HCT116 (cell line): Measurements from ENCODE around the gene ERAL1. TPM values are rescaled to one million over a fixed set of nuclear protein-coding genes. Genes with fewer than 3 reads are reported as not detected.

Source experiments
- ATAC-seq: fragments of 200-7000 bp; cut with Tn5 transposase; 2 replicates; pipeline ENCODE4 v1.9.1; 2020; ENCODE audit warnings: mild to moderate bottlenecking, moderate library complexity
- BruUV-seq: library from RNA; stranded (reverse); fragments of 400-500 nt; replicated peaks from 2 replicates; lab custom pipeline; 2021; lab: Mats Ljungman, UMichigan
- CTCF ChIA-PET: fragments of 300-600 bp; sonication (Branson Sonifier 250); formaldehyde crosslinking; loops from one replicate; lab custom pipeline; 2021; ENCODE audit warnings: antibody characterized with exemption; lab: Charles Lee
- POLR2A ChIA-PET: fragments of 300-600, 350-600 bp; sonication (Branson Sonifier 250); formaldehyde crosslinking; loops from one replicate; lab custom pipeline; 2021; ENCODE audit warnings: antibody characterized with exemption; lab: Charles Lee
- RAD21 ChIA-PET, 2 experiments: fragments of 300-600 bp; sonication (Branson Sonifier 250); formaldehyde crosslinking; loops; one replicate each; lab custom pipeline; 2023; ENCODE audit warnings: low total read pairs in 2 of 2; ENCODE audit not compliant: uncharacterized antibody in 2 of 2, unreplicated experiment in 2 of 2, low non-redundant PET in 1 of 2; lab: Charles Lee
- DNase-seq: peaks from one replicate; pipeline ENCODE4 v3.0.0-alpha.2; 2010; ENCODE audit warnings: low read depth, low spot score
- H2AFZ ChIP-seq: fragments of 200-600 bp; shearing (Covaris generic), sonication (generic); 2 replicates; pipeline ENCODE4 v1.6.1; 2017; ENCODE audit warnings: low read depth, mixed run types, mixed read lengths, antibody characterized with exemption, low read length; ENCODE audit not compliant: poor library complexity, severe bottlenecking
- H3K27ac ChIP-seq: 2 replicates; pipeline ENCODE4 v1.5.1; 2012; ENCODE audit warnings: low read depth, low read length
- H3K27me3 ChIP-seq: fragments of 200-600 bp; sonication (generic); 2 replicates; pipeline ENCODE4 v1.6.1; 2016; ENCODE audit warnings: mixed run types, low read length, mixed read lengths; ENCODE audit not compliant: insufficient read depth
- H3K36me3 ChIP-seq, 2 experiments: fragments of 200-500 bp in 1 of 2; fragments of 200-600 bp in 1 of 2; sonication (Bioruptor generic) in 1 of 2; sonication (generic) in 1 of 2; 2 replicates each; pipeline versions ENCODE4 v1.5.1 to v1.6.1; 2014 to 2016; ENCODE audit warnings: low read length in 2 of 2, inconsistent platforms in 1 of 2, mixed read lengths in 1 of 2, mixed run types in 1 of 2; ENCODE audit not compliant: insufficient read depth in 2 of 2, control insufficient read depth in 1 of 2
- H3K4me1 ChIP-seq, 2 experiments: fragments of 200-600 bp in 1 of 2; sonication (generic) in 1 of 2; 2 replicates each; pipeline versions ENCODE4 v1.5.1 to v1.6.1; 2012 to 2017; ENCODE audit warnings: low read length in 2 of 2, inconsistent platforms in 1 of 2, mild to moderate bottlenecking in 1 of 2, mixed read lengths in 1 of 2, mixed run types in 1 of 2, moderate library complexity in 1 of 2; ENCODE audit not compliant: insufficient read depth in 2 of 2, control insufficient read depth in 1 of 2
- H3K4me2 ChIP-seq: fragments of 200-600 bp; sonication (generic); 2 replicates; pipeline ENCODE4 v1.6.1; 2017; ENCODE audit warnings: mixed run types, low read length, mixed read lengths
- H3K4me3 ChIP-seq, 2 experiments: fragments of 200-600 bp in 1 of 2; sonication (generic) in 1 of 2; replicated peaks in 1 of 2; 2 replicates each; pipeline ENCODE4 v1.5.1; 2011 to 2016; ENCODE audit warnings: low read length in 2 of 2, control low read depth in 1 of 2, low read depth in 1 of 2, mild to moderate bottlenecking in 1 of 2, mixed read lengths in 1 of 2, mixed run types in 1 of 2
- H3K79me2 ChIP-seq: fragments of 200-600 bp; sonication (generic); 2 replicates; pipeline ENCODE4 v1.6.1; 2017; ENCODE audit warnings: mild to moderate bottlenecking, mixed run types, low read length, moderate library complexity, mixed read lengths; ENCODE audit not compliant: insufficient read depth
- H3K9ac ChIP-seq: fragments of 200-600 bp; sonication (generic); 2 replicates; pipeline ENCODE4 v1.6.1; 2016; ENCODE audit warnings: low read length, mixed read lengths
- H3K9me2 ChIP-seq: fragments of 200-600 bp; sonication (generic), shearing (Covaris generic); 2 replicates; pipeline ENCODE4 v1.6.1; 2017; ENCODE audit warnings: mixed run types, mild to moderate bottlenecking, moderate library complexity; ENCODE audit not compliant: insufficient read depth
- H3K9me3 ChIP-seq, 2 experiments: fragments of 200-500 bp in 1 of 2; fragments of 200-600 bp in 1 of 2; sonication (Bioruptor generic) in 1 of 2; sonication (generic) in 1 of 2; 2 replicates each; pipeline ENCODE4 v1.6.1; 2014 to 2017; ENCODE audit warnings: low read length in 2 of 2, mixed read lengths in 2 of 2, inconsistent platforms in 1 of 2, low read depth in 1 of 2, mild to moderate bottlenecking in 1 of 2, mixed run types in 1 of 2, moderate library complexity in 1 of 2; ENCODE audit not compliant: control insufficient read depth in 1 of 2, insufficient read depth in 1 of 2
- H4K20me1 ChIP-seq: fragments of 200-600 bp; sonication (generic), shearing (Covaris generic); 2 replicates; pipeline ENCODE4 v1.6.1; 2017; ENCODE audit warnings: mixed run types, mild to moderate bottlenecking, moderate library complexity; ENCODE audit not compliant: insufficient read depth
- EGR1 ChIP-seq: IDR thresholded peaks from 2 replicates; pipeline ENCODE4 v1.6.1; 2012; ENCODE audit warnings: low read depth
- ELF1 ChIP-seq: IDR thresholded peaks from 2 replicates; pipeline ENCODE4 v1.6.1; 2012; ENCODE audit warnings: low read depth, borderline replicate concordance
- EZH2 ChIP-seq: fragments of 200-600 bp; sonication (generic); IDR thresholded peaks from 2 replicates; pipeline ENCODE4 v1.6.1; 2017; ENCODE audit warnings: antibody characterized with exemption, mixed run types
- JUND ChIP-seq: IDR thresholded peaks from 2 replicates; pipeline ENCODE4 v1.6.1; 2012
- POLR2A ChIP-seq: IDR thresholded peaks from 2 replicates; pipeline ENCODE4 v1.7.0; 2011; ENCODE audit warnings: borderline replicate concordance; ENCODE audit not compliant: insufficient read depth, insufficient read length; ENCODE audit errors: extremely low read depth
- POLR2AphosphoS5 ChIP-seq: IDR thresholded peaks from 2 replicates; pipeline ENCODE4 v1.6.1; 2011; ENCODE audit warnings: mild to moderate bottlenecking, low read depth, low read length, moderate library complexity
- RAD21 ChIP-seq: IDR thresholded peaks from 2 replicates; pipeline ENCODE4 v1.6.1; 2012; ENCODE audit warnings: low read depth, mild to moderate bottlenecking
- SIN3A ChIP-seq: IDR thresholded peaks from 2 replicates; pipeline ENCODE4 v1.6.1; 2012; ENCODE audit warnings: low read depth
- SRF ChIP-seq: IDR thresholded peaks from 2 replicates; pipeline ENCODE4 v1.6.1; 2012; ENCODE audit warnings: low read depth
- TCF7L2 ChIP-seq: IDR thresholded peaks from 2 replicates; pipeline ENCODE4 v1.7.0; 2011; ENCODE audit warnings: borderline replicate concordance, inconsistent platforms; ENCODE audit not compliant: insufficient read depth, insufficient read length; ENCODE audit errors: extremely low read depth
- YY1 ChIP-seq: IDR thresholded peaks from 2 replicates; pipeline ENCODE4 v1.6.1; 2011; ENCODE audit warnings: low read length, low read depth, moderate library complexity, mild to moderate bottlenecking; ENCODE audit not compliant: insufficient replicate concordance; ENCODE audit errors: extremely low read depth
- ZFX ChIP-seq: fragments of 450-650 bp; IDR thresholded peaks from 2 replicates; pipeline ENCODE4 v1.6.1; 2017
- intact Hi-C: fragments of 100-400 bp; cut with micrococcal nuclease; formaldehyde crosslinking; loops from 2 replicates; pipeline ENCODE4 v1.10.0; 2022
- total RNA-seq: library from RNA; stranded (reverse); gene quantifications from one replicate; pipeline ENCODE4 v1.2.1, GENCODE V29; 2021; ENCODE audit not compliant: unreplicated experiment
- TF ChIP-seq, protein P1 (sequence below): IDR thresholded peaks from 2 replicates; pipeline ENCODE4 v1.6.1; 2011; ENCODE audit warnings: mild to moderate bottlenecking, low read length, moderate library complexity; ENCODE audit not compliant: insufficient replicate concordance; ENCODE audit errors: extremely low read depth
- TF ChIP-seq, protein P2 (sequence below): IDR thresholded peaks from 2 replicates; pipeline ENCODE4 v1.6.1; 2012
- TF ChIP-seq, protein P3 (sequence below): IDR thresholded peaks from 2 replicates; pipeline ENCODE4 v1.6.1; 2012

Gene ERAL1
- total RNA-seq, 1 experiment from 2014 or later: 52.0 TPM

GRCh38 chr17:28871056-28871579, 16.3 kb downstream of the ERAL1 start:
- POLR2A ChIA-PET: no interaction called here

More at GRCh38 chr17:28871056-28871579, 16.3 kb downstream of the ERAL1 start:
- Histone ChIP-seq H3K9ac (no peak overlapping the region), H3K9me2 (no peaks in the 10 kb centered on the region), H3K4me1 (no peaks in the 10 kb centered on the region), H3K27ac (no peak overlapping the region), H4K20me1 (no peaks in the 10 kb centered on the region), H3K9me3 (no peaks in the 10 kb centered on the region), H3K4me3 (no peak overlapping the region), H3K36me3 (no peaks in the 10 kb centered on the region), H2AFZ (no peak overlapping the region), H3K79me2 (no peaks in the 10 kb centered on the region), H3K27me3 (no peaks in the 10 kb centered on the region), H3K4me2 (no peak overlapping the region)
- BruUV-seq: no TSS peak
- DNase-seq (no peak), ATAC-seq (no peak)
- TF ChIP-seq, protein P1, sequence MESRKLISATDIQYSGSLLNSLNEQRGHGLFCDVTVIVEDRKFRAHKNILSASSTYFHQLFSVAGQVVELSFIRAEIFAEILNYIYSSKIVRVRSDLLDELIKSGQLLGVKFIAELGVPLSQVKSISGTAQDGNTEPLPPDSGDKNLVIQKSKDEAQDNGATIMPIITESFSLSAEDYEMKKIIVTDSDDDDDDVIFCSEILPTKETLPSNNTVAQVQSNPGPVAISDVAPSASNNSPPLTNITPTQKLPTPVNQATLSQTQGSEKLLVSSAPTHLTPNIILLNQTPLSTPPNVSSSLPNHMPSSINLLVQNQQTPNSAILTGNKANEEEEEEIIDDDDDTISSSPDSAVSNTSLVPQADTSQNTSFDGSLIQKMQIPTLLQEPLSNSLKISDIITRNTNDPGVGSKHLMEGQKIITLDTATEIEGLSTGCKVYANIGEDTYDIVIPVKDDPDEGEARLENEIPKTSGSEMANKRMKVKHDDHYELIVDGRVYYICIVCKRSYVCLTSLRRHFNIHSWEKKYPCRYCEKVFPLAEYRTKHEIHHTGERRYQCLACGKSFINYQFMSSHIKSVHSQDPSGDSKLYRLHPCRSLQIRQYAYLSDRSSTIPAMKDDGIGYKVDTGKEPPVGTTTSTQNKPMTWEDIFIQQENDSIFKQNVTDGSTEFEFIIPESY: no peak
- TF ChIP-seq SIN3A (no peak), YY1 (no peak), ZFX (no peak), RAD21 (no peak), SRF (no peak), EGR1 (no peak), EZH2 (no peak), TCF7L2 (no peak), JUND (no peak), POLR2A (no peak), ELF1 (no peak), POLR2AphosphoS5 (no peak)
- TF ChIP-seq, protein P2, sequence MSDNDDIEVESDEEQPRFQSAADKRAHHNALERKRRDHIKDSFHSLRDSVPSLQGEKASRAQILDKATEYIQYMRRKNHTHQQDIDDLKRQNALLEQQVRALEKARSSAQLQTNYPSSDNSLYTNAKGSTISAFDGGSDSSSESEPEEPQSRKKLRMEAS: no peak
- TF ChIP-seq, protein P3, sequence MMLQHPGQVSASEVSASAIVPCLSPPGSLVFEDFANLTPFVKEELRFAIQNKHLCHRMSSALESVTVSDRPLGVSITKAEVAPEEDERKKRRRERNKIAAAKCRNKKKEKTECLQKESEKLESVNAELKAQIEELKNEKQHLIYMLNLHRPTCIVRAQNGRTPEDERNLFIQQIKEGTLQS: no peak
- ChIA-PET CTCF (interaction anchor here (2.2 kb wide), 1 partner anchor 107 kb away, joined by 9 read pairs; no protein-coding TSS in a partner anchor), RAD21 (no interaction called here)
- intact Hi-C loops: no loop called here
